Mesenchymal stem cell (in vitro differentiated cells and primary cell): ENCODE measurements around the gene NABP1. TPM values are rescaled to one million over a fixed set of nuclear protein-coding genes. Genes with fewer than 3 reads are reported as not detected.

Experiments
- DNase-seq: peaks from one replicate; pipeline ENCODE4 v3.0.0-alpha.2; 2013
- H2AFZ ChIP-seq: one replicate; pipeline ENCODE4 v1.6.1; 2013; ENCODE audit warnings: low read depth, mild to moderate bottlenecking, control low read depth, inconsistent platforms, low read length, moderate library complexity
- H2AK5ac ChIP-seq: 2 replicates; pipeline ENCODE4 v1.6.1; 2013; ENCODE audit warnings: low read length, moderate library complexity, mild to moderate bottlenecking, inconsistent platforms; ENCODE audit not compliant: severe bottlenecking
- H2BK120ac ChIP-seq: one replicate; pipeline ENCODE4 v1.6.1; 2013; ENCODE audit warnings: low read depth, mild to moderate bottlenecking, inconsistent platforms, low read length, moderate library complexity
- H2BK12ac ChIP-seq, 2 experiments: one replicate each; pipeline ENCODE4 v1.6.1; 2013; ENCODE audit warnings: inconsistent platforms in 2 of 2, low read length in 2 of 2, mild to moderate bottlenecking in 2 of 2, moderate library complexity in 2 of 2, control low read depth in 1 of 2
- H2BK15ac ChIP-seq: one replicate; pipeline ENCODE4 v1.6.1; 2013; ENCODE audit warnings: mild to moderate bottlenecking, low read depth, inconsistent platforms; ENCODE audit not compliant: poor library complexity, severe bottlenecking
- H2BK5ac ChIP-seq: 2 replicates; pipeline ENCODE4 v1.6.1; 2013; ENCODE audit warnings: low read depth, mild to moderate bottlenecking, low read length, control low read depth, inconsistent platforms; ENCODE audit not compliant: poor library complexity, severe bottlenecking
- H3K14ac ChIP-seq, 2 experiments: one replicate each; pipeline ENCODE4 v1.6.1; 2013; ENCODE audit warnings: inconsistent platforms in 2 of 2, low read length in 2 of 2, control low read depth in 1 of 2, mild to moderate bottlenecking in 1 of 2, moderate library complexity in 1 of 2
- H3K18ac ChIP-seq, 2 experiments: one replicate each; pipeline ENCODE4 v1.6.1; 2013; ENCODE audit warnings: inconsistent platforms in 2 of 2, low read length in 2 of 2, control low read depth in 1 of 2, low read depth in 1 of 2, mild to moderate bottlenecking in 1 of 2
- H3K23ac ChIP-seq, 2 experiments: one replicate each; pipeline ENCODE4 v1.6.1; 2013; ENCODE audit warnings: inconsistent platforms in 2 of 2, low read length in 2 of 2, mild to moderate bottlenecking in 2 of 2, moderate library complexity in 2 of 2, control low read depth in 1 of 2
- H3K27ac ChIP-seq: 2 replicates; pipeline ENCODE4 v1.5.1; 2013; ENCODE audit warnings: mild to moderate bottlenecking, moderate library complexity, low read length, control low read depth, inconsistent platforms; ENCODE audit not compliant: poor library complexity, severe bottlenecking
- H3K27me3 ChIP-seq, 2 experiments: 2 replicates each; pipeline versions ENCODE4 v1.6.1 to v1.7.0; 2013; ENCODE audit warnings: low read length in 2 of 2, mild to moderate bottlenecking in 2 of 2, moderate library complexity in 2 of 2, control low read depth in 1 of 2, inconsistent platforms in 1 of 2; ENCODE audit not compliant: control insufficient read depth in 1 of 2, insufficient read depth in 1 of 2
- H3K36me3 ChIP-seq, 2 experiments: 2 replicates each; pipeline versions ENCODE4 v1.6.1 to v1.7.0; 2013; ENCODE audit warnings: low read length in 2 of 2, control low read depth in 1 of 2, inconsistent platforms in 1 of 2, low read depth in 1 of 2, mild to moderate bottlenecking in 1 of 2; ENCODE audit not compliant: insufficient read depth in 2 of 2, control insufficient read depth in 1 of 2
- H3K4ac ChIP-seq, 2 experiments: one replicate each; pipeline ENCODE4 v1.6.1; 2013; ENCODE audit warnings: inconsistent platforms in 2 of 2, low read length in 2 of 2, mild to moderate bottlenecking in 2 of 2, moderate library complexity in 2 of 2, control low read depth in 1 of 2, low read depth in 1 of 2
- H3K4me1 ChIP-seq: 2 replicates; pipeline ENCODE4 v1.6.1; 2013; ENCODE audit warnings: low read depth, low read length, control low read depth; ENCODE audit not compliant: control insufficient read depth, insufficient read depth
- H3K4me2 ChIP-seq: 2 replicates; pipeline ENCODE4 v1.6.1; 2013; ENCODE audit warnings: low read length, mild to moderate bottlenecking, inconsistent platforms; ENCODE audit not compliant: poor library complexity, severe bottlenecking
- H3K4me3 ChIP-seq, 2 experiments: 2 replicates each; pipeline versions ENCODE4 v1.5.1 to v1.7.0; 2013; ENCODE audit warnings: low read length in 2 of 2, mild to moderate bottlenecking in 2 of 2, control low read depth in 1 of 2, low read depth in 1 of 2; ENCODE audit not compliant: insufficient read depth in 1 of 2
- H3K79me1 ChIP-seq: replicated peaks from 2 replicates; pipeline ENCODE4 v1.6.1; 2013; ENCODE audit warnings: mild to moderate bottlenecking, control low read depth, low read length, inconsistent platforms; ENCODE audit not compliant: poor library complexity, severe bottlenecking
- H3K9ac ChIP-seq: 2 replicates; pipeline ENCODE4 v1.7.0; 2013; ENCODE audit warnings: mild to moderate bottlenecking, low read length, moderate library complexity
- H3K9me3 ChIP-seq: 2 replicates; pipeline ENCODE4 v1.7.0; 2013; ENCODE audit warnings: mild to moderate bottlenecking, low read length; ENCODE audit not compliant: control insufficient read depth
- H4K8ac ChIP-seq: one replicate; pipeline ENCODE4 v1.6.1; 2013; ENCODE audit warnings: inconsistent platforms, mild to moderate bottlenecking, low read length, moderate library complexity
- H4K91ac ChIP-seq: one replicate; pipeline ENCODE4 v1.6.1; 2013; ENCODE audit warnings: mild to moderate bottlenecking, low read length, inconsistent platforms
- WGBS: methylation state at CpG from one replicate; pipeline ENCODE4 v1.1.7; 2013; ENCODE audit warnings: mixed read lengths; 5-methylcytosine and 5-hydroxymethylcytosine counted together
- polyA plus RNA-seq, 2 experiments: library from polyadenylated mRNA; stranded (reverse); fragments of 200-250 nt; gene quantifications; one replicate each; pipeline ENCODE4 v1.2.3, GENCODE V29; 2013

NABP1 gene
- 21.4 TPM for polyA plus RNA-seq (2013, experiment 1 of 2)
- 22.3 TPM for polyA plus RNA-seq (2013, experiment 2 of 2)

GRCh38 chr2:191677646-191678436 lies at the start of gene NABP1:
Gene NABP1 (plus strand): TSS chr2:191678136. CDS start chr2:191678615, 479 bp downstream.
- Histone ChIP-seq H2BK120ac (peak within 1 kb of the TSS; percentile 83), H3K9ac (peak within 1 kb of the TSS; percentile 100), H3K4me1 (peaks cover 1% of the 10 kb centered on the region), H3K4ac (peak within 1 kb of the TSS; percentile 60 to 80), H3K4me2 (peak within 1 kb of the TSS; percentile 72), H3K36me3 (peaks cover 2 to 28% of the 10 kb centered on the region in 2 experiments), H3K14ac (peak within 1 kb of the TSS in 1 of 2 experiments; percentile 89), H3K9me3 (no peaks in the 10 kb centered on the region), H3K4me3 (peak within 1 kb of the TSS; percentile 81 to 93), H3K79me1 (no peaks in the 10 kb centered on the region), H2BK5ac (peak within 1 kb of the TSS; percentile 91), H3K27ac (peak within 1 kb of the TSS; percentile 93), H4K91ac (peak within 1 kb of the TSS; percentile 91), H2AFZ (no peak within 1 kb of the TSS), H2AK5ac (peak within 1 kb of the TSS; percentile 29), H3K18ac (peak within 1 kb of the TSS; percentile 89 to 91), H4K8ac (peak within 1 kb of the TSS; percentile 80), H2BK15ac (peak within 1 kb of the TSS; percentile 23), H3K27me3 (no peaks in the 10 kb centered on the region), H2BK12ac (peak within 1 kb of the TSS in 1 of 2 experiments; percentile 82), H3K23ac (peak within 1 kb of the TSS in 1 of 2 experiments; percentile 34)
- WGBS: under 1% methylated on average over 50 of the region's 66 CpGs
- DNase-seq: peak; percentile 97

- H3K27me3 ChIP-seq: no peaks in the 10 kb centered on the region
- H3K4me1 ChIP-seq: peaks cover 7% of the 10 kb centered on the region
- H3K79me1 ChIP-seq: no peaks in the 10 kb centered on the region
- whole genome bisulfite sequencing: 93% methylated on average over 4 of the region's 7 CpGs
- H2BK15ac ChIP-seq: no peak overlapping the region
- H3K4me3 ChIP-seq: no peak overlapping the region
- no peak overlapping the region for H3K18ac ChIP-seq
- no peak overlapping the region for H4K91ac ChIP-seq
- H3K9me3 ChIP-seq: no peaks in the 10 kb centered on the region
- H2BK12ac ChIP-seq: no peak overlapping the region
- no peak overlapping the region for H2AK5ac ChIP-seq
- H2BK5ac ChIP-seq: no peak overlapping the region
- H3K14ac ChIP-seq: no peak overlapping the region
- H2BK120ac ChIP-seq: no peak overlapping the region
- H3K36me3 ChIP-seq: no peaks in the 10 kb centered on the region
- no peak for DNase-seq
- no peak overlapping the region for H3K9ac ChIP-seq
- H3K4ac ChIP-seq: no peak overlapping the region
- H3K27ac ChIP-seq: no peak overlapping the region
- H2AFZ ChIP-seq: no peak overlapping the region
- no peak overlapping the region for H3K23ac ChIP-seq
- no peak overlapping the region for H4K8ac ChIP-seq
- no peak overlapping the region for H3K4me2 ChIP-seq
Measured at GRCh38 chr2:191629001-191629453, 48.9 kb upstream of the NABP1 start.

- H3K9me3 ChIP-seq: no peaks in the 10 kb centered on the region
- 100% methylated on average over 1 of the region's 1 CpG for WGBS
Measured at GRCh38 chr2:191629976-191630712, 47.8 kb upstream of the NABP1 start.

GRCh38 chr2:191631754-191632153 lies 46.2 kb upstream of the NABP1 start:
- no peaks in the 10 kb centered on the region for H3K79me1 ChIP-seq
- no peaks in the 10 kb centered on the region for H3K36me3 ChIP-seq
- peak overlapping the region; percentile 83 for H2AK5ac ChIP-seq
- no peak overlapping the region for H3K27ac ChIP-seq
- H2AFZ ChIP-seq: no peak overlapping the region
- peaks cover 3% of the 10 kb centered on the region for H3K4me1 ChIP-seq
- no peak overlapping the region for H4K91ac ChIP-seq
- H3K27me3 ChIP-seq: no peaks in the 10 kb centered on the region
- H2BK5ac ChIP-seq: no peak overlapping the region
- no peak overlapping the region for H2BK15ac ChIP-seq
- no peak overlapping the region for H3K4me2 ChIP-seq
- H3K23ac ChIP-seq: no peak overlapping the region
- H3K4me3 ChIP-seq: no peak overlapping the region
- H3K9me3 ChIP-seq: no peaks in the 10 kb centered on the region
- H3K9ac ChIP-seq: no peak overlapping the region
- DNase-seq: peak; percentile 56
- WGBS: no CpG with 5 or more reads among the region's 1 CpG
- no peak overlapping the region for H3K4ac ChIP-seq
- no peak overlapping the region for H2BK120ac ChIP-seq
- peak overlapping the region in 1 of 2 experiments; percentile 56 for H3K18ac ChIP-seq
- H3K14ac ChIP-seq: no peak overlapping the region
- H2BK12ac ChIP-seq: no peak overlapping the region
- no peak overlapping the region for H4K8ac ChIP-seq

More at GRCh38 chr2:191629976-191630712, 47.8 kb upstream of the NABP1 start:
- H2BK12ac ChIP-seq: no peak overlapping the region
- H2AK5ac ChIP-seq: peak overlapping the region; percentile 96
- no peaks in the 10 kb centered on the region for H3K79me1 ChIP-seq
- H3K36me3 ChIP-seq: no peaks in the 10 kb centered on the region
- H3K4me3 ChIP-seq: no peak overlapping the region
- H3K4me2 ChIP-seq: no peak overlapping the region
- no peak overlapping the region for H3K18ac ChIP-seq
- no peak for DNase-seq
- H4K91ac ChIP-seq: no peak overlapping the region
- H3K27ac ChIP-seq: no peak overlapping the region
- H3K27me3 ChIP-seq: no peaks in the 10 kb centered on the region
- H3K9ac ChIP-seq: no peak overlapping the region
- H4K8ac ChIP-seq: no peak overlapping the region
- H3K14ac ChIP-seq: no peak overlapping the region
- no peak overlapping the region for H2BK15ac ChIP-seq
- H3K4ac ChIP-seq: no peak overlapping the region
- H2BK5ac ChIP-seq: no peak overlapping the region
- H3K4me1 ChIP-seq: peaks cover 5% of the 10 kb centered on the region
- H3K23ac ChIP-seq: no peak overlapping the region
- no peak overlapping the region for H2BK120ac ChIP-seq
- no peak overlapping the region for H2AFZ ChIP-seq
